Small intestine (tissue), 7 donors: Measurements from ENCODE around the gene HERC2. TPM values are rescaled to one million over a fixed set of nuclear protein-coding genes. Genes with fewer than 3 reads are reported as not detected.
"Not testable (repeated sequence)": the region's sequence is repeated elsewhere in the genome, so short reads cannot be mapped to it uniquely, and the experiment has no call there.

Source experiments
- DNase-seq, 2 donors: peaks; one replicate each; pipeline versions ENCODE4 v3.0.0 to v3.0.0-alpha.2; 2013
- FAIRE-seq: peaks from 2 replicates; lab custom pipeline; 2012; peaks lifted over from hg19 to GRCh38; lab: Jason Lieb, UNC
- H3K27ac ChIP-seq, 3 donors: one replicate each; pipeline ENCODE4 v1.5.1; 2013; ENCODE audit warnings: low read length in 2 of 3, mild to moderate bottlenecking in 2 of 3, control low read depth in 1 of 3, inconsistent platforms in 1 of 3, low read depth in 1 of 3, moderate library complexity in 1 of 3
- H3K27me3 ChIP-seq, 3 donors: one replicate each; pipeline ENCODE4 v1.6.1; 2013; ENCODE audit warnings: low read length in 3 of 3, inconsistent platforms in 1 of 3; ENCODE audit not compliant: control insufficient read depth in 3 of 3, insufficient read depth in 3 of 3
- H3K36me3 ChIP-seq, 3 donors: one replicate each; pipeline ENCODE4 v1.6.1; 2013; ENCODE audit warnings: low read length in 3 of 3, inconsistent platforms in 1 of 3, low read depth in 1 of 3, mild to moderate bottlenecking in 1 of 3, moderate library complexity in 1 of 3; ENCODE audit not compliant: control insufficient read depth in 3 of 3, insufficient read depth in 2 of 3
- H3K4me1 ChIP-seq, 3 donors: one replicate each; pipeline ENCODE4 v1.6.1; 2013; ENCODE audit warnings: low read length in 2 of 3, inconsistent platforms in 1 of 3, low read depth in 1 of 3, mild to moderate bottlenecking in 1 of 3, moderate library complexity in 1 of 3; ENCODE audit not compliant: control insufficient read depth in 3 of 3, insufficient read depth in 2 of 3
- H3K4me3 ChIP-seq, 3 donors: one replicate each; pipeline ENCODE4 v1.5.1; 2013; ENCODE audit warnings: low read length in 3 of 3, control low read depth in 1 of 3, inconsistent platforms in 1 of 3, low read depth in 1 of 3, mild to moderate bottlenecking in 1 of 3, moderate library complexity in 1 of 3
- H3K9me3 ChIP-seq, 2 donors: one replicate each; pipeline ENCODE4 v1.6.1; 2013; ENCODE audit warnings: low read depth in 1 of 2, low read length in 1 of 2; ENCODE audit not compliant: control insufficient read depth in 2 of 2, insufficient read depth in 1 of 2
- WGBS, 3 donors: extraction: QIAGEN DNeasy Blood & Tissue Kit; methylation state at CpG; one replicate each; pipeline ENCODE4 v1.1.7; 2013; 5-methylcytosine and 5-hydroxymethylcytosine counted together
- polyA plus RNA-seq, 4 donors: library from polyadenylated mRNA; stranded (reverse) in 3 of 4; unstranded in 1 of 4; fragments of 200-250 nt in 3 of 4; fragments of 120-200 nt in 1 of 4; gene quantifications; one replicate each; pipeline versions ENCODE4 v1.2.1 to v1.2.3, GENCODE V29; 2013
- donor health status: healthy with polysubstance abuse.
- donor health status: control.
- donor health status: control.
- donor health status: Bipolar disorder and iron deficiency.
- donor health status: healthy.

Gene HERC2
- polyA plus RNA-seq, 4 donors, result 23.2 to 45.6 (median 26.9) TPM

- not testable (repeated sequence) for DNase-seq, H3K4me1 ChIP-seq, H3K4me3 ChIP-seq, H3K27me3 ChIP-seq, H3K9me3 ChIP-seq, FAIRE-seq, H3K27ac ChIP-seq
- 94 to 99% (median 97%) methylated on average over 5 of the region's 5 CpGs for WGBS, 3 donors
- peaks cover 2 to 17% (median 2%) of the 10 kb centered on the region in 3 donors for H3K36me3 ChIP-seq
These were observed 125.4 kb downstream of the HERC2 start for GRCh38 chr15:28196581-28196980.

GRCh38 chr15:28192772-28193171 lies 129.2 kb downstream of the HERC2 start:
- no peak overlapping the region for H3K4me3 ChIP-seq
- peaks cover 7 to 21% (median 12%) of the 10 kb centered on the region in 3 donors for H3K36me3 ChIP-seq
- H3K27me3 ChIP-seq, result no peaks in the 10 kb centered on the region
- WGBS, 3 donors, result 77 to 100% (median 94%) methylated on average over 1 of the region's 1 CpG
- FAIRE-seq (no peak), DNase-seq (no peak)
- H3K27ac ChIP-seq, result no peak overlapping the region
- no peaks in the 10 kb centered on the region for H3K4me1 ChIP-seq
- no peaks in the 10 kb centered on the region for H3K9me3 ChIP-seq

- no peak for FAIRE-seq
- peaks cover 7 to 24% (median 12%) of the 10 kb centered on the region in 3 donors for H3K36me3 ChIP-seq
- 62 to 72% (median 66%) methylated on average over 15 of the region's 15 CpGs for WGBS, 3 donors
These were observed 130.1 kb downstream of the HERC2 start for GRCh38 chr15:28191832-28192231.

GRCh38 chr15:28190391-28191174 lies 131.4 kb downstream of the HERC2 start:
- H3K36me3 ChIP-seq, result peaks cover 7 to 27% (median 12%) of the 10 kb centered on the region in 3 donors
- WGBS, 3 donors, result 79 to 81% (median 80%) methylated on average over 7 of the region's 7 CpGs
- no peak for FAIRE-seq

More at GRCh38 chr15:28191832-28192231, 130.1 kb downstream of the HERC2 start:
- no peaks in the 10 kb centered on the region for H3K4me1 ChIP-seq
- no peak overlapping the region for H3K4me3 ChIP-seq
- H3K27ac ChIP-seq, result no peak overlapping the region
- peak; percentile 12 to 43 for DNase-seq
- no peaks in the 10 kb centered on the region for H3K27me3 ChIP-seq
- H3K9me3 ChIP-seq, result no peaks in the 10 kb centered on the region

GRCh38 chr15:28185148-28185895 lies 136.7 kb downstream of the HERC2 start:
- Histone ChIP-seq H3K9me3 (no peaks in the 10 kb centered on the region), H3K27ac (no peak overlapping the region), H3K27me3 (no peaks in the 10 kb centered on the region), H3K4me1 (peaks cover 0 to 16% (median 0%) of the 10 kb centered on the region in 3 donors), H3K36me3 (peaks cover 3 to 31% (median 7%) of the 10 kb centered on the region in 3 donors), H3K4me3 (no peak overlapping the region)
- FAIRE-seq, result no peak
- 93 to 97% (median 96%) methylated on average over 9 of the region's 9 CpGs for WGBS, 3 donors
- DNase-seq, result no peak

More at GRCh38 chr15:28190391-28191174, 131.4 kb downstream of the HERC2 start:
- H3K27ac ChIP-seq, result no peak overlapping the region
- H3K4me3 ChIP-seq, result no peak overlapping the region
- no peaks in the 10 kb centered on the region for H3K4me1 ChIP-seq
- H3K27me3 ChIP-seq, result no peaks in the 10 kb centered on the region
- DNase-seq, result no peak
- H3K9me3 ChIP-seq, result no peaks in the 10 kb centered on the region

GRCh38 chr15:28184166-28184565 lies 137.8 kb downstream of the HERC2 start:
- H3K4me1 ChIP-seq, result peaks cover 0 to 16% (median 0%) of the 10 kb centered on the region in 3 donors
- H3K9me3 ChIP-seq, result no peaks in the 10 kb centered on the region
- no peak overlapping the region for H3K4me3 ChIP-seq
- no peak overlapping the region for H3K27ac ChIP-seq
- DNase-seq, result no peak
- no peaks in the 10 kb centered on the region for H3K27me3 ChIP-seq
- H3K36me3 ChIP-seq, result peaks cover 3 to 31% (median 7%) of the 10 kb centered on the region in 3 donors
- 89 to 98% (median 90%) methylated on average over 2 of the region's 2 CpGs for WGBS, 3 donors
- FAIRE-seq, result no peak

GRCh38 chr15:28182731-28183130 lies 139.2 kb downstream of the HERC2 start:
- H3K9me3 ChIP-seq, result no peaks in the 10 kb centered on the region
- peak overlapping the region in 1 of 3 donors; percentile 60 for H3K27ac ChIP-seq
- DNase-seq (peak in 1 of 2 donors; percentile 14), FAIRE-seq (no peak)
- H3K36me3 ChIP-seq, result peaks cover 3 to 32% (median 3%) of the 10 kb centered on the region in 3 donors
- H3K4me1 ChIP-seq, result peaks cover 0 to 21% (median 0%) of the 10 kb centered on the region in 3 donors
- WGBS, 3 donors, result 63 to 86% (median 78%) methylated on average over 8 of the region's 8 CpGs
- no peak overlapping the region for H3K4me3 ChIP-seq
- H3K27me3 ChIP-seq, result no peaks in the 10 kb centered on the region

- WGBS, 3 donors, result 29 to 65% (median 36%) methylated on average over 8 of the region's 8 CpGs
- DNase-seq (peak; percentile 79 to 88), FAIRE-seq (no peak)
- Histone ChIP-seq H3K9me3 (no peaks in the 10 kb centered on the region), H3K4me3 (no peak overlapping the region), H3K36me3 (peaks cover 3 to 29% (median 4%) of the 10 kb centered on the region in 3 donors), H3K4me1 (peaks cover 0 to 21% (median 0%) of the 10 kb centered on the region in 3 donors), H3K27me3 (no peaks in the 10 kb centered on the region), H3K27ac (peak overlapping the region in 1 of 3 donors; percentile 80)
These were observed 139.8 kb downstream of the HERC2 start for GRCh38 chr15:28182216-28182615.
